Subcutaneous abdominal adipose tissue (tissue), 5 donors: ENCODE data around the gene THRB.

Experiments
- H3K27ac ChIP-seq: one replicate; pipeline ENCODE4 v1.7.0; 2013; ENCODE audit warnings: low read depth, mild to moderate bottlenecking, inconsistent platforms, low read length, moderate library complexity
- H3K27me3 ChIP-seq, 5 donors: one replicate each; pipeline ENCODE4 v1.7.0; 2013; ENCODE audit warnings: low read length in 5 of 5, inconsistent platforms in 1 of 5; ENCODE audit not compliant: control insufficient read depth in 5 of 5, insufficient read depth in 4 of 5
- H3K36me3 ChIP-seq, 5 donors: one replicate each; pipeline ENCODE4 v1.7.0; 2013; ENCODE audit warnings: low read length in 5 of 5; ENCODE audit not compliant: control insufficient read depth in 5 of 5, insufficient read depth in 5 of 5
- H3K4me1 ChIP-seq, 5 donors: one replicate each; pipeline ENCODE4 v1.7.0; 2013; ENCODE audit warnings: low read length in 5 of 5, mild to moderate bottlenecking in 3 of 5, moderate library complexity in 1 of 5; ENCODE audit not compliant: control insufficient read depth in 5 of 5, insufficient read depth in 5 of 5
- H3K4me3 ChIP-seq, 5 donors: one replicate each; pipeline ENCODE4 v1.7.0; 2013; ENCODE audit warnings: low read length in 5 of 5, low read depth in 1 of 5
- H3K9ac ChIP-seq, 5 donors: one replicate each; pipeline ENCODE4 v1.7.0; 2013; ENCODE audit warnings: low read length in 5 of 5, mild to moderate bottlenecking in 4 of 5, moderate library complexity in 3 of 5
- H3K9me3 ChIP-seq, 5 donors: one replicate each; pipeline ENCODE4 v1.7.0; 2013; ENCODE audit warnings: low read length in 5 of 5; ENCODE audit not compliant: control insufficient read depth in 5 of 5
- donor health status: healthy.
- donor health status: healthy.
- donor health status: healthy.
- donor health status: healthy.
- donor health status: healthy.

Gene THRB

DNA sequence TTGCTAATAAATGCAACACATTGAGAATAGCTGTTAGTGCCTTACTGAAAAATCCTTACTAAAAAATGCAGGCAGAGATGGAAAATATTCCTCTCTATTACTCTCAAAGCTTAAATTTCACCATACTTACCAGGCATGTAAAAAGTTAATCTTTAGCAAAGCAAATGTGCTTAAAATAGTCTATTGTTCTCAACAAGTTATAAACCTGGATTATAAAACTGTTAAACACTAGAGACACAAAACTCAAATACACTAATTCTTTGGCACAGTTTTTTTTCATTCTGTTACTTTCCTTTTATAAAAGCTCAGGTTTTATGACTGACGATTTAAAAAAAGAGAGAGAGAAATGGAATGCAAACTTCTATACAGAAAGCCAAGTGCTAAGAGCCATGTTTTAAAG is 119.8 kb downstream of the THRB start:
- H3K27me3 ChIP-seq = no peaks in the 10 kb centered on the region
- no peak overlapping the region for H3K9ac ChIP-seq
- H3K4me1 ChIP-seq = peaks cover 0 to 10% (median 0%) of the 10 kb centered on the region in 5 donors
- H3K36me3 ChIP-seq = no peaks in the 10 kb centered on the region
- no peak overlapping the region for H3K27ac ChIP-seq
- no peak overlapping the region for H3K4me3 ChIP-seq
- no peaks in the 10 kb centered on the region for H3K9me3 ChIP-seq

DNA sequence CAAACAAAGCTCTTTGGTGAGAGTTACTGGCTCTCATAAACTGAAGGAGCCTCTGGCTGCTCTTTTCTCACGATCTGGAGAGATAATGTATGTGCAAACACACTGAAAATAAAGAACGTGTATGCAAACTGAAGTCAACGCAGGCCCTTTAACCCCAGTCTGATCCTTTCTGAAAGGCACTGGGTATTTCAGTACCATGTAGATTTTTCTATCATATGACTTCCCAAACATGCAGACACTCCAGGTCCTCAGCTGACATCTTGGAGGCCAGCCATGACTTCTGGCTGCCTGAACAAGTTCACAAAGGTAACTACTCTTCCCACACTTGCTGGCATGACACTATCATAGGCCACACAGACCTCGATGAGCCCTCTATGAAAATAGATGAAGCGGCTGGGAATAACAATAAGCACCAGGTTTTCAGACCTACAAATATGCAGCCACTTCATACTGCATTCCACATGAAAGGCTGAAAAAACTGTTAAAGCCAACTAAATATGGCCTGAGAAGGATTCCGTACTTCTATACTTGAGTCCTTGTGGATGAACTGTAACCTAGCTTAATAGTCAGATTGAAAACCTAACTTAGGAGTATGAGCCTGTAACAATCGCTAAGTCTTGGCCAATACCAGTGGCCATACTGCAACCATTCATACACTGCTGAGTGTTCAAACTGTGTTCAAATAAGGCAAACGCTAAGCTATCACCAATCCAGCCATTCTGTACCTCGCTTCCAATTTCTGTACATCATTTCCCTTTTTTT is 121.3 kb downstream of the THRB start:
- Histone ChIP-seq H3K27me3 (no peaks in the 10 kb centered on the region), H3K4me1 (peaks cover 0 to 10% (median 0%) of the 10 kb centered on the region in 5 donors), H3K9me3 (no peaks in the 10 kb centered on the region), H3K9ac (no peak overlapping the region), H3K4me3 (no peak overlapping the region), H3K36me3 (no peaks in the 10 kb centered on the region), H3K27ac (no peak overlapping the region)

DNA sequence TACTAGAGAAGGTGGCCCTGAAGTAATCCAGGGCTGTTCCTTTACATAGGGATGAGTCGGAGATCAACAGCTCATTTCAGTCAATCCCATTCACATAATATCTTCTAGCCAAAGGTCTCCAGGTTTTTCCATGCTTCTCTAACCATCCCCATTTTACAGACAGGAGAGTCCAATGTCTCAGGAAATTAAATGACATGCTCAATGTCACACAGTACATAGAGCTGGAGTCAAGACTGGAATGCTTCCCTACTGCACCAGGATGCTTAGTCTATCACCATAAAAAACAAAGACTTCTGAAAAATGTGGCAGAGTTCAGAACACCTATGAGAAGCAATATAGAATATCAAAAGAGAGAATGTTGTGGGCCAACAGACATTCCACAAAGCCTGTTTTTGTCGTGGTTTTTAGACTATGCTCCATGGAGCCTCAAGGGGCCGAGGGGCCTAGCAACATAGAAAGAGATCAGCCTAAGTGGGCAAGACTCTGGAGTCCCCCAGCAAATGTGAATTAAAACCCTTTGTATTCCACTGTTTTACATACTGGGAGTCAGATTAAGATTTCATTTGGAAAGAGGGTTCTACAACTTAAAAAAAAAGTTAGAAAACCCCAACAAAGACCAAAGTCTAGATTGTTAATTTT is 122.0 kb downstream of the THRB start:
- Histone ChIP-seq H3K36me3 (no peaks in the 10 kb centered on the region), H3K4me3 (no peak overlapping the region), H3K9ac (no peak overlapping the region), H3K27ac (no peak overlapping the region), H3K27me3 (no peaks in the 10 kb centered on the region), H3K4me1 (peaks cover 0 to 10% (median 0%) of the 10 kb centered on the region in 5 donors), H3K9me3 (no peaks in the 10 kb centered on the region)

DNA sequence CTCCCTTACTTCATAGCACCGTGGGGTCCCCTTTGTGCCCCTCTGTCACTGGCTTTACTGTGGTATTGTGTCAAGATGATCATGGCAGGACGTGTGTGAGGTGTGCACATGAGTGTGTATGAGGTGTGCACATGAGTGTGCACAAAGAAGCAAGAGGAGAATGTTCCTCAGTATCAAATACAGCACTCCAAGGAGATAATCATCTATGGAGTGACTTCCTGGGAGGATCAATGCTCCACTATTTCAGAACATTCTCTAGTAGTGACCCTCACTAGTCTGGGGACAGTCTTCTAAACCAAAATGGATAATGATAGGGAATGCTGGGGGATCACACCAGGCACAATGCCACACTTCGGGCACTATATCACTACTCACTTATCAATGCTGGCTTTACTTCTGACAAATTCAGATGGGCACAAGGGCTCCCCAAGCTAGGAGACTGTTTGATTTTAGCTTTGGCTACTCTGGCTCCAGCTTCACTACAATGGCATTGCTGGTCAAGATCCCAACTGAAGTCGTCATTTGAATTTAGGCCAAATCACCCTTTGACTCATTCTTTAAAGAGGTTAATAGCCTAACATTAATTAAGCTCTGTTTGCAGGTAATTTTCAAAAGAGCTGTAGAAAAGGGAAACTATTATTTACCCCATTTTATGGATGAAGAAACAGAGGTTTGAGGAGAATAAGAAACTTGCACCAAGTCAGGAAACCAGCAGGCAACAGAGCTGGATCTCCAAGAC is 124.1 kb downstream of the THRB start:
- Histone ChIP-seq H3K9ac (no peak overlapping the region), H3K4me3 (no peak overlapping the region), H3K9me3 (no peaks in the 10 kb centered on the region), H3K27ac (no peak overlapping the region), H3K4me1 (peaks cover 0 to 12% (median 3%) of the 10 kb centered on the region in 5 donors), H3K27me3 (no peaks in the 10 kb centered on the region), H3K36me3 (no peaks in the 10 kb centered on the region)

DNA sequence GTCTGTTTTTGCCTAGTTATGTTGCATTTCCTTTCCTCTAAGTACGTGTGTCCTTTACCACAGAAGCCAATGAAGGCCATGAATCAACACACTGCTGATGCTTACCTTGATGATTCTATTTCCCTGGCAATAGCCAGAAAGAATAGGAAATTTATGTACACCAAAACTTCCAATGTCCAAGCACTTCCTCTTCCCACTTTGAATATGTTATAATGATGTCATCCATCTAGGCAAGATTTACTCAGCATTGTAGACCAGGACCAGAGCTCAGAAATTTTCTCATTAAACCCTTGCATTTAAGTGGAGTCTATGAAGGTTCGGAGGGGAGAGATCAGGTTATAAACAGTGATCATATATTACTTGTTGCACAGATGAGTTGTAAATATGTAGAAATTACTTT is 126.0 kb downstream of the THRB start:
- H3K4me1 ChIP-seq = peaks cover 0 to 29% (median 15%) of the 10 kb centered on the region in 5 donors

DNA sequence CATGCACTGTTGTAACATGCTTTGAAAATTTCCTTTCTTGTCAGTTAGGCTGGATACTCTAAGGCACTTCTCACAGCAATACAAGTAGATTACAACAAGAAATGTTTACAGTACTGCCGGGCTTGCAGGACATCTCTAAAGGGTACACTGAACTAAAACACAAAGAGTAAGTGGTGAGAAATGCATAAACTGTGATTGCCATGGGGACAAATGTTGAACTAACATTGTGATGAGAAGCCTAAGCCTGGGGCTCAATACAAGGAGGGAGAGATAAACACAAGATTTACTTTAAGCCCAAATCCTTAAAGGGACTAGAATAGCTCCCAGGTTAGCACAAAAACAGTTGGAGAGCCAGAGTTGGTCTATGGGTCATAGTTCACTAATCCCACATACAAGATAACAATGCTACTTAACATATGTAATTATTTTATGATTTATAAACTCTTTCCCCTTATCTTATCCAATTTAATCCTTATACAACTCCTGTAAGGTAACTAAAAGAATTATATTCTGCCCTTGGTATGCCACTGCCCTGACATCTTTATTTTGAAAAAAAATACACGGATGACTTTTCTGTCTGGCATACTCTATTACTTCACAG is 126.9 kb downstream of the THRB start:
- no peak overlapping the region for H3K9ac ChIP-seq
- H3K27ac ChIP-seq = no peak overlapping the region
- peaks cover 0 to 33% (median 19%) of the 10 kb centered on the region in 5 donors for H3K4me1 ChIP-seq
- H3K9me3 ChIP-seq = no peaks in the 10 kb centered on the region
- no peaks in the 10 kb centered on the region for H3K36me3 ChIP-seq
- no peaks in the 10 kb centered on the region for H3K27me3 ChIP-seq
- no peak overlapping the region for H3K4me3 ChIP-seq

More for the DNA sequence above, 126.0 kb downstream of the THRB start:
- H3K9me3 ChIP-seq = no peaks in the 10 kb centered on the region
- H3K4me3 ChIP-seq = no peak overlapping the region
- no peak overlapping the region for H3K9ac ChIP-seq
- no peaks in the 10 kb centered on the region for H3K27me3 ChIP-seq
- no peaks in the 10 kb centered on the region for H3K36me3 ChIP-seq
- H3K27ac ChIP-seq = no peak overlapping the region

DNA sequence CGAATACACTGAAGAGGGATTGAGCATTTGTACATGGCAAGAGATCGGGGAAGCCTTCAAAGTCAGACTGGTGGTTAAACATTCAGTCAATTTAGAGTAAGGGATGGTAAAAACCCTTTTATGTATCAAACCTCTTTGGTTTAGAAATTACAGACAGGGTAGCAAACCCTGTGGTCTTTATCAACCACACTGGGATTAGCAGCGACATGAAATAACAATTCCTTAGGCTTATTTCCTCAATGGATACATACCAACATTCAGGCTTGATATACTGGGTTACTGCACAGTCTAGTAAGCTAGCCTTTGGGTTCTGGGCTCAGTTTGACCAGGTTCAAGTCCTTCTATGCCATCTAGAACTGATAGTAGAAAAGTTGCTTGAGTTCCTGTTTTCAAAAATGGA is 127.4 kb downstream of the THRB start:
- Histone ChIP-seq H3K9ac (no peak overlapping the region), H3K27me3 (no peaks in the 10 kb centered on the region), H3K4me3 (no peak overlapping the region), H3K27ac (no peak overlapping the region), H3K9me3 (no peaks in the 10 kb centered on the region), H3K4me1 (peaks cover 0 to 37% (median 20%) of the 10 kb centered on the region in 5 donors), H3K36me3 (no peaks in the 10 kb centered on the region)

DNA sequence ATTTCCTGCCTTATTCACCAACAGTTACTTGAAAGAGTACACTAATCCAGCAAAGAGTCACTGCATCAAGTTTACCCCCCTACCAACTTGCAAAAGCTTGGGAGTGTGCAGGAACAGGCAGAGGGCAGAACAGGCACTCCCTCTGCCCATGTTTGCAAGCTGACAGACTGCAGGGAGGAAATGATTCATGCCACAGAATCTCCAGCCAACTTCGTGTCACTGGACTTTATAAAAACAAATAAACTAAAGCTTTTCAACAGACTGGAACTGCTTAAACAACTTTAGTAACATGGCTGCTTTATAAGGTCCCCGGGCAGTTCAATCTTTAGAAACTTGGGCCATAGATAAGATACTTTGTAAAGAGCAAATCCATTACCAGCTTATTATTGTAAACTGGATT is 129.5 kb downstream of the THRB start:
- H3K27ac ChIP-seq = peak overlapping the region; percentile 7
- no peaks in the 10 kb centered on the region for H3K36me3 ChIP-seq
- no peak overlapping the region for H3K4me3 ChIP-seq
- H3K9me3 ChIP-seq = no peaks in the 10 kb centered on the region
- H3K27me3 ChIP-seq = no peaks in the 10 kb centered on the region
- H3K9ac ChIP-seq = no peak overlapping the region
- peaks cover 0 to 44% (median 20%) of the 10 kb centered on the region in 5 donors for H3K4me1 ChIP-seq

DNA sequence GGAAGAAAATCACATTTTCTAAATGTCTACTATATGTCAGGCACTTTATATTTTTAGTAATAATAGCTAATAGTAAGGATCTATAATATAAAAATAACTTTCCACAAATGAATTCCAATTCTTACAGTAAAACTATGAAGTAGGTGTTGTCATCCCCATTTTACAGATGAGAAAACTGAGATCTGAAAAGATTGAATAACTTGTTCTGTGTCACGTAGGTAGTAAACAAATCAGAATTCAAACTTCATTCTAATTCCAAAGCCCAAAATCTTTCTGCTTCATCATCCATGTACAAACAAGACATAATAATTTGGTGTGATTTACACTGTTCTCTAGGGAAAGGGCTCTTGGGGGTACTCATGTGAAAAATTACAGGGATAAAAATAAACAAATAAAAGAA is 130.3 kb downstream of the THRB start:
- no peak overlapping the region for H3K4me3 ChIP-seq
- no peak overlapping the region for H3K27ac ChIP-seq
- H3K27me3 ChIP-seq = no peaks in the 10 kb centered on the region
- no peak overlapping the region for H3K9ac ChIP-seq
- H3K9me3 ChIP-seq = no peaks in the 10 kb centered on the region
- H3K36me3 ChIP-seq = no peaks in the 10 kb centered on the region
- H3K4me1 ChIP-seq = peaks cover 0 to 49% (median 20%) of the 10 kb centered on the region in 5 donors
